IMR-90 (cell line): ENCODE measurements around the gene CFAP45.

Source experiments
- FOS ChIP-seq: fragments of 150-350 bp; IDR thresholded peaks from 2 replicates; pipeline ENCODE4 v1.6.1; 2016; ENCODE audit warnings: low read depth, low read length
- MAFK ChIP-seq: IDR thresholded peaks from 2 replicates; pipeline ENCODE4 v1.6.1; 2012; ENCODE audit warnings: low read depth, low read length, improper control_type of control experiment
- MXI1 ChIP-seq: IDR thresholded peaks from 2 replicates; pipeline ENCODE4 v1.6.1; 2012; ENCODE audit warnings: low read depth, mild to moderate bottlenecking, low read length, moderate library complexity, borderline replicate concordance
- NFE2L2 ChIP-seq: fragments of 150-350 bp; IDR thresholded peaks from 2 replicates; pipeline ENCODE4 v1.6.1; 2016; ENCODE audit warnings: low read depth, mild to moderate bottlenecking, low read length
- POLR2A ChIP-seq: IDR thresholded peaks from 2 replicates; pipeline ENCODE4 v1.6.1; 2012; ENCODE audit warnings: mild to moderate bottlenecking, low read depth, low read length
- RAD21 ChIP-seq: IDR thresholded peaks from 2 replicates; pipeline ENCODE4 v1.6.1; 2012; ENCODE audit warnings: low read length, improper control_type of control experiment
- RCOR1 ChIP-seq: IDR thresholded peaks from 2 replicates; pipeline ENCODE4 v1.6.1; 2012; ENCODE audit warnings: mild to moderate bottlenecking, low read length, improper control_type of control experiment; ENCODE audit not compliant: insufficient replicate concordance
- TF ChIP-seq, protein P1 (sequence below): conservative IDR thresholded peaks from 2 replicates; pipeline ENCODE4 v1.5.1; 2012; ENCODE audit warnings: mild to moderate bottlenecking, low read depth, low read length, improper control_type of control experiment
- TF ChIP-seq, protein P2 (sequence below): fragments of 150-350 bp; IDR thresholded peaks from 2 replicates; pipeline ENCODE4 v1.6.1; 2017; ENCODE audit warnings: mild to moderate bottlenecking, antibody characterized with exemption, low read length, low read depth

- TF ChIP-seq, protein P1, sequence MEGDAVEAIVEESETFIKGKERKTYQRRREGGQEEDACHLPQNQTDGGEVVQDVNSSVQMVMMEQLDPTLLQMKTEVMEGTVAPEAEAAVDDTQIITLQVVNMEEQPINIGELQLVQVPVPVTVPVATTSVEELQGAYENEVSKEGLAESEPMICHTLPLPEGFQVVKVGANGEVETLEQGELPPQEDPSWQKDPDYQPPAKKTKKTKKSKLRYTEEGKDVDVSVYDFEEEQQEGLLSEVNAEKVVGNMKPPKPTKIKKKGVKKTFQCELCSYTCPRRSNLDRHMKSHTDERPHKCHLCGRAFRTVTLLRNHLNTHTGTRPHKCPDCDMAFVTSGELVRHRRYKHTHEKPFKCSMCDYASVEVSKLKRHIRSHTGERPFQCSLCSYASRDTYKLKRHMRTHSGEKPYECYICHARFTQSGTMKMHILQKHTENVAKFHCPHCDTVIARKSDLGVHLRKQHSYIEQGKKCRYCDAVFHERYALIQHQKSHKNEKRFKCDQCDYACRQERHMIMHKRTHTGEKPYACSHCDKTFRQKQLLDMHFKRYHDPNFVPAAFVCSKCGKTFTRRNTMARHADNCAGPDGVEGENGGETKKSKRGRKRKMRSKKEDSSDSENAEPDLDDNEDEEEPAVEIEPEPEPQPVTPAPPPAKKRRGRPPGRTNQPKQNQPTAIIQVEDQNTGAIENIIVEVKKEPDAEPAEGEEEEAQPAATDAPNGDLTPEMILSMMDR, result no peak
- TF ChIP-seq MXI1, result no peak
- TF ChIP-seq FOS, result no peak
- TF ChIP-seq RCOR1, result no peak
- TF ChIP-seq NFE2L2, result no peak
- no peak for TF ChIP-seq RAD21
- no peak for TF ChIP-seq MAFK
- TF ChIP-seq, protein P2, sequence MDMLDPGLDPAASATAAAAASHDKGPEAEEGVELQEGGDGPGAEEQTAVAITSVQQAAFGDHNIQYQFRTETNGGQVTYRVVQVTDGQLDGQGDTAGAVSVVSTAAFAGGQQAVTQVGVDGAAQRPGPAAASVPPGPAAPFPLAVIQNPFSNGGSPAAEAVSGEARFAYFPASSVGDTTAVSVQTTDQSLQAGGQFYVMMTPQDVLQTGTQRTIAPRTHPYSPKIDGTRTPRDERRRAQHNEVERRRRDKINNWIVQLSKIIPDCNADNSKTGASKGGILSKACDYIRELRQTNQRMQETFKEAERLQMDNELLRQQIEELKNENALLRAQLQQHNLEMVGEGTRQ, result no peak
- no peak for TF ChIP-seq POLR2A
Measured at GRCh38 chr1:159918352-159919200, 18.6 kb upstream of the CFAP45 start.
